NCI-H510A (cell line): Measurements from ENCODE around the gene JMY.
"Not testable (repeated sequence)": the region's sequence is repeated elsewhere in the genome, so short reads cannot be mapped to it uniquely, and the experiment has no call there.

Experiments
- DNase-seq: peaks from one replicate; lab custom pipeline; 2025; lab: John Stamatoyannopoulos, UW

Gene JMY

DNA sequence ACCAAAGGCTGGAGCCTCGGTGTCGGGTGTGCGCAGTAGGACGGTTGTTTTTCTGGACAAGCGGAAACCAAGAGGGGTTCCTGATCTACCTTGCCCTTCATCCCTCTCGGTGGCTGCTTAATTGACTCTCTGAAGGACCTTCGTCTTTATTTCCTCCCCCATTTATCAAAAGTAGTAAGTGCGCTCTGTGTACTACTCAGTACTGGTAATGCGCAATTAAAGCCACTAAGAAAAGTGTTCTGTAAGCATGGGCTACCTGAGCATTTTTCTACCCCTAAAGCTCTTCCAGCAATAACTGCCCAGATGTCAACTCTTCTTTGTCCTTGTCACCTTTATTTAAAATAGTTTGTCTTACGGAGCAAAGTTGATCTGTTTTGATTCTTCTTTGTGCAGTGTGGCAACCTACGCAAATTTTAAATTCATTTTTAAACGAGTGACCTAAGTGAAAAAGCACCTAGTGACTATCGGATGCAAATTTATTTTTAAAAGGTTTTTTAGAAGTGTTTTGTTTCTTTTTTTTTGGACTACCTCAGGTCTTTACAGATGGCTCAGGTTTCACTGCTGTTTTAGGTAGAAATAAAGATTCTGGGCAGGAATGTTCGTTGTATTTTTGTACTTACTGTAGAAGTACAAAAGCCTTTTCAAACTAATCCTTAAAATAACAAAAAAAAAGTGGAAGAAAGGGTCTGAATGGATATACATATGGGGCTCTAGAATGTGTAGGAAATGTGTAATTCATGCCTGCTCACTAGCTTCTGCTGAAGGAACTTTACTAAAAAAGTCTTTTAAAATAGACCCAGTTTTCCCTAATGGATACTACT lies 2.0 kb downstream of the JMY start:
- DNase-seq: no peak

- DNase-seq: no peak
These were observed 4.6 kb downstream of the JMY start for GRCh38 chr5:79240561-79240960.

DNA sequence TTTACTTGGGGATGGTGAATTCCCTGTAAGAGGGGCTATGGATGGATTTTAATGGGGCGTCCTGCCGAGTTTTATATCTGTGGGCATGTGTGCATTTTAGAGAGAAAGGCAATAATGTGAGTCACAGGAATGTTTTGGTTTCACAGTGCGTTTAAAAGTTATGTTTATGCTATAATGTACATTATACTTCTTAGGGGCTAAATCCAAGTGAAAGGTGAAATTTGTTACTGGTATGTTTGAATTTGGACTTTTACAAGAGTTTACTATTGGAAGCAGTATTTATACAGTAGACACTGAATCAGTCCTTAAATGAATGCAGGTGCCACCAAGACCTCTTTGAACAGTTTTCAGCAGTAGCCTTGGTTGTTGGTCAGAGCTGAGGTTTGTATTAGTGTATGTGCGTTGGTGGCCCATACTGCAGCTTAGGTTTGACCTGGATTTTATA lies 5.6 kb downstream of the JMY start:
- DNase-seq: no peak

GRCh38 chr5:79242242-79243039 lies 6.5 kb downstream of the JMY start:
- DNase-seq: no peak

DNA sequence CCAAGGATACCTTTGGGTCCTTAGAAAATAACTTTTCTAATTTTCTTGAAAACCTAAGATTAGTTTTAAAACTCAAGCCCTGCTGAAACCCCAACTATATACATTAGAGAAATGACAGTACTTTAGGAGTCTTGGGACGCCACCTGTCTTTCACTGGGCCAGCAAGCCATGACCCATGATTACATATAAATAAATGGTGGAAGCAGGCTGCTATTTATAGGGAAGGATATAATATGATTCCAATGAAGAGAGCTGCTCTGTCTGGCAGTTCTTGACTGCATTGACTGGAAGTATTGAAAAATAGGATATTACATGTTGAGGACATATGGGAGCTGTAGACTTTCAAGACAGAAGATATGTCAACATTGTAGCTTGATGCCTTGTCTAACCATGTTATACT lies 7.3 kb downstream of the JMY start:
- DNase-seq: no peak

DNA sequence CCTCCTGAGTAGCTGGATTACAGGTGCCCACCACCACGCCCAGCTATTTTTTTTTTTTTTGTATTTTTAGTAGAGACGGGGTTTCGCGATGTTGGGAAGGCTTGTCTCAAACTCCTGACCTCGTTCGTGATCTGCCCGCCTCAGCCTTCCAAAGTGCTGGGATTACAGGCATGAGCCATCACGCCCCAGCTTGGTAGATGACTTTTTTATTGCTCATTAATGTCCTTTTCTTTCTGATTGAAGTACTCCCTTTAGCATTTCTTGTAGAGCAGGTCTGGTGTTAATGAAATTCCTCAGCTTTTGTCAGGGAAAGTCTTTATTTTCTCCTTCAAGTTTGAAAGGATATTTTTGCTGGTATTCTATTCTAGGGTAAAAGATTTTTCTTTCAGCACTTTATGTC lies 18.1 kb downstream of the JMY start:
- DNase-seq: not testable (repeated sequence)

DNA sequence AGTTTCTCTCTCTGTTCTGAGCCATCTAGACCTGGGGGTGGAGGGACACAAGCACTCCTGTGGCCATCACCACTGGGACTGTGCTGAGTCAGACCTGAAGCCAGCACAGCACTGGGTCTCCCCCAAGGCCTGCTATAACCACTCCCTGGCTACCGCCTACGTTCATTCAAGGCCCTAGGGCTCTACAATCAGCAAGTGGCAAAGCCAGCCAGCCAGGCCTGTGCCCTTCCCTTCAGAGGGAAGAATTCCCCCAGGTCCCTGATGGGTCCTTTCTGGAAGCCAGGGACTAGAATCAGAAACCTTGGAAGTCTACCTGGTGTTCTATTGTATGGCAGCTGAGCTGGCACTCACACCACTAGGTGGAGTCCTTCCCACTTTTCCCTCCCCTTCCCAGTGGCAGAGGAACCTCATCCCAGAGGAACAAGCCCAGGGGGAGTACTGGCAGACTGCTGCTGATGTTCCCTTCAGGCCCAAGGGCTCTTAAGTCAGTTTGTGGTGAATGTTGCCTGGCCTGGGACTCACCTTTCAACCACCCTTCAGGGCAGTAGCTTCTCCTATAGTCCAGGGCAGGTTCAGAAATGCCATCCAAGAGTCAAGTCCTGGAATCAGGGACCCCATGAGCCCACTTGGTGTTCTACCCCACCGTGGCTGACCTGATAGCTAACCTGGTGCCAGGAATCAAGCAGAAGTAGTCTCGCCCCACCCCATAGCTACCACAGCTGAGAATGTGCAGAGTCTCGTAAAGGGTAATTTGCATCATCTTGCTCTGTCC lies 20.0 kb downstream of the JMY start:
- DNase-seq: no peak

GRCh38 chr5:79256563-79256962 lies 20.6 kb downstream of the JMY start:
- no peak for DNase-seq

DNA sequence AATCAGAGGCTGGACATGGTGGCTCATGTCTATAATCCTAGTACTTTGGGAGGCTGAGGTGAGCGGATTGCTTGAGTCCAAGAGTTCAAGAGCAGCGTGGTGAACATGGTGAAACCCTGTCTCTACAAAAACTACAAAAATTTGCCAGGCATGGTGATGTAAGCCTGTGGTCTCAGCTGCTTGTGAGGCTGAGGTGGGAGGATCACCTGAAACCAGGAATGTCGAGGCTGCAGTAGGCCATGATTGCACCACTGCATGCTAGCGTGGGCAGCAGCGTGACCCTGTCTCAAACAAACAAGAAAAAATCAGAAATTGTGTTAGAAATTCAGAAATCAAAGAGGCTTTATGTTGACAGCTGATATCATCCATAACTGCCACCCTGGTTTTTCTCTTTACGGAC lies 21.4 kb downstream of the JMY start:
- no peak for DNase-seq

DNA sequence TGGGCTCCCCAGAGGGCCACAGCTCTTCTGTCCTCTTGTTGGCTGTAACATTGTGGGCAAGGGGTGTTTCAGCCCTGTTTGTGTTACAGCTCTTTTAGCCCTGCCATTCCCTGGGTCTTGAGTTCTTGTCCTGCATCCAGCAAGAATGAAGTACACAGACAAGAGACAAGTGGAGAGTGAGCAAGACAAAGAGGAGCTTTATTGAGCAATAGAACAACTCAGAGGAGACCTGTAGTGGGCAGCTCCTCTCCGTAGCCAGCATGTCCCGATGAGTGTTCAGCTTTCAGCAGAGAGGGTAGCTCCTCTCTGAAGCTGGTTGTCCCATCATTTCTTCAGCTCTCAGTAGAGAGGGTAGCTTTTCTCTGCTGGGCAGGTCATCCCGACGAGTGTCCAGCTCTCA lies 22.9 kb downstream of the JMY start:
- DNase-seq: no peak

GRCh38 chr5:79259383-79259782 lies 23.5 kb downstream of the JMY start:
- DNase-seq: no peak

DNA sequence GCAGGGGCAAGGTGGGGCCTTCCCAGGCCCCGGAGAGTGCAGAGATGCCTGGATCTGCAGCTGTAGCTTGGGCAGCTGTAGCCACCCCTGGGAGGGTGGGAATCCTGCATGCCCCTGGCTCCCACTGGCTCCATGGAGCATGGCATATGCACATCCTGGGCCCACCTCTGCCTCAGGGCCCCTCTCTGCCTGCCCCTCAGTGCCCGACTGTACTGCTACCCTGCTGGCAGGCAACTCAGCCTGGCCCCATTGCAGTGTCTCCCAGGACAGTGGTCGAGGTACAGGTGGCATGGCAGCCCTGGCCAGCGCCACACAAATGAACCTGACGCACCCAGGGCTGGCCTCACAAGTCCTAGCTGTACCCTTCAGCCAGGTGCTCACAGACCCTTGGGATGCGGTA lies 23.9 kb downstream of the JMY start:
- DNase-seq: no peak

DNA sequence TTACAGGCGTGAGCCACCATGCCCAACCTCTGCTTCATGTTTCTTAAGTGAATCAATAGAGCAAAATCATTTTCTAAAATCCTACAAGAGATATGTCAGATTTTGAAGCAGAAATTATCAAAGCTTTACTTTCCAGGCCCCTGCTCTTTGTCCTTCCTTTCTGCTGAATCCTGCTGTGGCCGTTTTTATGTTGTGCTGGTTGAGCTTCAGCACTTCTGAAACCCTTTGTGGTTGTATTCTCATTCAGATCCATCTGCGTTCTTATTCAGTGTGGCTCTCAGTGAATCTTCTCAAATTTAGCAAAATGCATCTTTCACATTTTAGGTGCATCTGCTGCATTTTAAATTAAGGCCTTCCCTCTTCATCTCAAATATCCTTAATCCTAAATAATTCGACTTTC lies 26.0 kb downstream of the JMY start:
- DNase-seq: no peak

GRCh38 chr5:79263290-79263689 lies 27.4 kb downstream of the JMY start:
- DNase-seq: no peak

- no peak for DNase-seq
These were observed 31.2 kb downstream of the JMY start for GRCh38 chr5:79267180-79267579.

DNA sequence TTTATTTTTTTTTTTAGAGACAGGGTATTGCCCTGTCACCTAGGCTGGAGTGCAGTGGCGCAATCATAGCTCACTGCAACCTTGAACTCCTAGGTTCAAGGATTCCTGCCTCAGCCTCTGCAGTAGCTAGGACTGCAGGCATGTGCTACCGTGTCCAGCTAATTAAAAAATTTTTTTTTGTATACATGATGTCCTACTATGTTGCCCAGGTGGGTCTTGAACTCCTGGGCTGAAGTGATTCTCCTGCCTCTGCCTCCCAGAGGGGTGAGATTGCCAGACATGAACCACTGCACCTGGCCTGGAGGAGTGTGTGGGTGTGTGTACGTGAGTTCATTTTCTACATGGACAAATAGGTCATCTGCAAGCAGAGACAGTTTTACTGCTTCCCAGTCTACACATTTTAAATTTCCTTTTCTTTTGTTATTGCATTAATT lies 33.8 kb downstream of the JMY start:
- no peak for DNase-seq

DNA sequence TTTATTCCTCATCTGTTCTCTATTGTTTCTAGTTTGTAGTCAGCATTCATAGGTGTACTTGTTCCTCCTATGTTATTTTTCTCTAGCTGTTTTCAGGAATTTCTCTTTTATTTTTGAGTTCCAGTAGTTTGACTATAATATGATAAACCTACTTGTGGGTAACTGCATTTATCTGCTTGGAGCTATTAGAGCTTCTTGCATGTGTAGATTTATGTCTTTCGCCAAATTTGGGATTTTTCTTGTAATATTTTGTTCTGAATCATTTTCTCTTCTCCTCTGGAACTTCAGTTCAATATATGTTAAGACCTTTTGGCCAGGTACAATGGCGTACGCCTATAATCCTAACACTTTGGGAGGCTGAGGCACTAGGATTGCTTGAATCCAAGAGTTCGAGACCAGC lies 37.4 kb downstream of the JMY start:
- DNase-seq: no peak

GRCh38 chr5:79284846-79285245 lies 48.9 kb downstream of the JMY start:
- no peak for DNase-seq

GRCh38 chr5:79285285-79285684 lies 49.4 kb downstream of the JMY start:
- no peak for DNase-seq

DNA sequence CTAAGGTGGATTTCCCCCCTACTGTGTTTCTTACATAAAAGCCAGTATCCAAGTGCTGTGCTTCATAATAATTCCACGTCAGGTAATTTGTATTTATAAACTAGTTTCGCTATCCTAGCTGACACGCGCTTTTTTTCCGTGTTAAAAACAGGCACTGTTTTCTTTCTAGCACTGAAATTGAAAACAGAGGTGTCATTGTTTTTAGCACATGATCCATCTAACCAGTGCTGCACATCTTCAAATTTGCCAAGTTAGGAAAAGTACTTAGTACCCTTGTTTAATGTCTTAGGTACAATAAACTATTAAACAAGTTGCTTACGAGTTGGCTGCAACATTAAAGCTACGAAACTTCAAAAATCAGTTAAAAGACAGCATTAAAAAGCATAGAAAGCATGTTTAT lies 49.9 kb downstream of the JMY start:
- DNase-seq: no peak

DNA sequence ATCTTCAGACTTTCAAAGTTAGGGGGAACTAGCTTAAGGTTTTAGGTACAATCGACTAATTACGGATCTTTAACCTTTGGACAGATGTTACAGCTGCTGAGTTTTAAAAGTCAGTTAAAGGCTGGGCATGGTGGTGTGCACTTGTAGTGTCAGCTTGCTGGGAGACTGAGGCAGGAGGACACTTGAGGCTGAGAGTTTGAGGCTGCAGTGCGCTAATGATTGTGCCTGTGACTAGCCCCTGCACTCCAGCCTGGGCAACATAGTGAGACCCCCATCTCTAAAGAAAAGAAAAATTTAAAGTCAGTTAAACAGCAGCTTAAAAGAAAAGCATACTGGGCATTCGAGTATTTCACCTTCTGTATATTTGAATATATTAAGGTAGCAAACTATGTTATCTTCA lies 51.4 kb downstream of the JMY start:
- no peak for DNase-seq

DNA sequence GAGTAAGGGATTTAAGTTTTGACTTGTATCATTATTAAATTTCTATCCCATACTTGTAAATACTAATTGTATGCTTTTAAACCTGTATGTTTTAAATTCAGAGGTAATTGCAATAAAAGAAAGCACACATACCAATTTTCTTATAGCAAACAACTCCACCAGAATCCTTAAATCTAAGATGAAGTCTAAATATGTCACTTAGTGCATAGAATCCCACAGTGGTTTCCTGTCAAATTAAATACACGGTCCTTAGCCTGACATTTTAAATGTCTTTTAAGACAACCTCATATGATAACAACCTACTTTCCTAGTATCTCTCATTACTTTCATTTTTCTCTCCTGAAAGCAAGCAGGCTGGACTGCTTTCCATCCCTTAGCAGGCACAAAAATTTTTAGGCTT lies 52.0 kb downstream of the JMY start:
- no peak for DNase-seq

DNA sequence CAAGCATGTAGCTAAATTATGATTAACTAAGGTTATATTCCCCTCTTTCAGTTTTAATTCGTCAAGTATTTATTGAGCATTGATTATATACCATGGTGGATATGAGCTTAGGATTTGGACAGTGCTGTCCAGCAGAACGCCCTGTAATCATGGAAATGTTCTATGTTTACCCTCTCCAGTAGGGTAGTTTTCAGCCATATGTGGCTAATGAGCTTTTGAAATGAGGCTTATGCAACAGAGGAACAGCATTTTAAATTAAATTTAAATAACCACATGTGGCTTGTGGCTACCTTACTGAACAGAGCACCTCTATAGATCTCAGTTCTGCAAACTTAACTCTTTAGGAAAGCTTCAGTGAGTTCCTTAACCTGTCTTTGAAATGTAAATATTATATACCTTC lies 59.1 kb downstream of the JMY start:
- DNase-seq: no peak
